ENCODE measurements around the gene KRT1.

The KRT1 gene

DNA sequence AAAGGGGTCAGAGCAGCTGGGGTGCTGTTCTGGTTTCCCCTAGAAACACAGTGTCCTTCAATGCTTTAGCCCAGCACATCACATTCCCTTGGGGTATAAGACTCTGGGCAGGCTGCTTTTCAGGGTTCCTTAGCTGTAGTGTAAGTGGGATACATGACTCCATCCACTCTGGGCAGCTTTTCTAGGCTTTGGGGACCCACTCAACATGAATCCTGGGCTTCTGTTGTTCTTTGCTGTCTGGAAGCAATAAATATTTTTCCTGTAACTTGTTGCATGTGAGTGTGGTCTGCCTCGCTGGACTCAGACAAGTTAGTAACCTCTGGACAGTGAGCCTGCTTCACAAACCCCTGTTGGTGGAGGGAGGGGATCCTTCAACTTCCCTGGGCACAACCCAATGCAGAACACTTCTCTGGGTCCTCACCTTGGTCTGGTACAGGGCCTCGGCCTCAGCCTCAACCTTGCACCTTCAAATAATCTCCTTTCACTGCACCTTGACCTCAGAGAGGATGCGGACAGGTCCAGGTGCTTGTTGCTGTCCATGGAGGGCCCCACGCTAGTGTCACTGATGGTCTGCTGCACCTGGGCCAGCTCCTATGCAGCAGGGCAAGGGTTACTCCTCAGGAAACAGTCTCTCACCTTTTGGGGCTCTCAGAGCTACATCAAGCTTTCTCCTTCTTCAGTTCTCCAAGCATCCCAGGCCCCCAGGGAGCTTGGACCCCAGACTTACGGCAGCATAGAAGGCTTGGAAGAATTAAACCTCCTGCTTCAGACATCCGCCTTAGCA lies 48.3 kb downstream of the KRT1 start:
- no peak for DNase-seq

DNA sequence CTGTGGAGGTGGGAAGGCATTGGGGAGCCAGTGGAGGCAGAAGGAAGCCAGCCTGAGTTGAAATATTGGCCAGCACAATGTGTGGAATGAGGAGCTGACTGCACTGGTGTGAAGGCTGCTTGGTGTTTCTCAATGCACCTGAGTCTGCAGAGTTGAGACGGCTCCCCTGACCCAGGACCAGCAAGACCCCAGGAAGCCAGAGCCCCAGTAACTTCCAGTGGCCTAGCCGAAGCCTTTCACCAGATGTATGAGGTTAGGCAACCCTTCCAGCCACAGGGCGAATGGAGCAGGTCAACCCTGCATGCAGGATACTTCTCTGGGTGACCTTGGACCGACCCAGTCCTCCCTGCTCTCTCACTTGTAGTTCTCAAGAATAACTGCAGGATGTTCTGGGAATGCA lies 48.9 kb downstream of the KRT1 start:
- no peak for DNase-seq

DNA sequence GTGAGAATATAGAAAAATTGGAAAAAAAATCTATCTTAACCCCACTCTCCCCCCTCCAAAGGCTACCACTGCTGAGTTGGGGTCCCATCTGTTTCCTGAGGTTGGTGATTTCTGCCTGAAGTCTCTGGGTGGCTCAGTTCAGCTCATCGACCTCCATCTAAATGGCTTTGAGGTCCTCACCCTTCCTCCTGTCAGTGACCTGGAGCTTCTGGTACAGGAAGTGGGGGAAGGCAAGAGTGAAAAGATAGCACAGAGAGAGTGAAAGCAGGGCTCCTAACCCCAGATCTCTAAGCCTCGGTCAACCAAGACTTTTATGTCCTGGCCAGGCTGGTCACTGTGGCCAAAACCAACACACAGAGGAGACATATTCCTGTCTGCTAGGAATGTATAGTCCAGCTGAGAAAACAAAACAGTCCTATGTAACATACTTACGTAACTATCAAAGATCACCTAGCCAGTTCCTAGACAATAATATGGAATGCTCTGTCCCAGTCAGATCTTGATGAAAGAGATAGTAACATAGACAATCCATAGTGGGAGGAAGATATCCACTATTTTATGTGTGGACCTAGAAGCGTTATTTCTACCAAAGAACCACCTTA lies 49.5 kb downstream of the KRT1 start:
- DNase-seq, result no peak

DNA sequence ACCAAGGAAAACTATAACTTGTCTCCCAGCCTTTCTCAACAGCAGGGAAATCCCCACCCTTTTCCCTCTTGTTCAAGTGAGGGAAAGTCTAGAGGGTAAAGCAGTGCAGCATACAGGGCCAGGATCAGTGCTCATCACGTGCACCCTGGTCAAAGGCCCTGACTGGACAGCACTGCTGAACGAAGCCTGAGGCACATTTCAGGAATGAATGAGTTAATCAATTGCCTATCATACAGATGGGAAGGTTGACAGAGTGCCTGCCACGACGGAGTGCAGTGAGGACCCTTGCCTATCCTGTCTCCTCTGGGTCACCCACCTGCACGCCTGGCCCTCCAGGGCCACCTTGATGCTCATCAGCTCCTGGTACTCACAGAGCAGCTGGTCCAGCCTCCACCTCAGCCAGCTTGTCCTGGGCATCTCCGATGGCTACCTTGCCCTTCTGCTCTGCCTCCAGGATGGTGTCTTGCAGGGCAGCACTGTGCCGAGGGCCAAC lies 50.2 kb downstream of the KRT1 start:
- DNase-seq, result no peak

DNA sequence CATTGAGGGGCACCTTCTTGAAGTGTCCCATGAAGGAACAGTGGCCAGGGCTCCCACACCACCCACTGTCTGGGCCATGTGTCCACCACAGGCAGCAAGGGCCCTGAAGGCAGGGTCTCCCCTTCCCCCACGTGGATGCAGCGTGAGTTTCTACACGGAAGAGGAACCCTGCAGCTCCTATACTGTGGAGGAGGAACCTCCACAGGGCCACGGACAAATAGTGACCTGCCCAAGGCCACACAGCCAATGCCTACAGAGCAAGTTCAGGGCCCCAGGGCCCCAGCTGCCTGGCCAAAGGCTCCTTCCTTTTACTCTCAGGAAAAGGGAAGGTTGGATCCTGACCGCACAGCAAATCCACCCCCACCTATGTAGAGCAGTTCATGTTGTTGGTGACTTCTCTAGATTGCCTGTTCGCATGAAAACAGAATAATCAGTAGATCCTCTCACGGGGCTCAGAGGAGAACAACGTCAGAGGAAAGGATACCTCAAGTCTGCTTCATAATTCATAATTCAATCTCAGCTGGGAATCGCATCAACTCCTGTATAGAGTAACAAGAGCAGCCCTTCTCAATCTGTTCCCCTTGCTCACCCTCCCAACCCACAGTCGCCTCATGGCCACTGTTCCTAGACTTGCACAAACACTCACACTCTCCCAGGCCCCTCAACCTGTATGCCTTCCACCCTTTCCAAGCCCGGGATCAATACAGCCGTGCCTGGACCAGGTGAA lies 50.8 kb downstream of the KRT1 start:
- no peak for DNase-seq

DNA sequence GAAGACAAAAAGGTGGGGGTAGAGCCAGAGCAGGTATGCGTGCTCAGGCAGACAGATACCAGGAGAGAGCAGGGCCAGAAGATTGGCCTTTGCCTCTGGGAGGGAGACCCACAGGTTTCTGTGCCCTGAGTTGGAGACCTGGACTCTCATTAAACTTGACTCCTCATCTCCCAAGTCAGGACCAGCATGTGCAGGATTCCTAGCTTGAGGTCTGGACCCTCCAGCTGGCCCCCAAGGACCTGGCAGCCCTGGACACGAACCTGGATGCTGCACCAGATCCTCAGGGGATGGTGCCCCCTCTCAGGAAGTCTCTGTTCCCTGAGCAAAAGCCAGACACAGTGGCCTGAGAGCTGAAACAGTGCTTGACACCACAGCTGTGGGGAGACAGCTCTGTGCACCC lies 51.4 kb downstream of the KRT1 start:
- DNase-seq, result no peak

DNA sequence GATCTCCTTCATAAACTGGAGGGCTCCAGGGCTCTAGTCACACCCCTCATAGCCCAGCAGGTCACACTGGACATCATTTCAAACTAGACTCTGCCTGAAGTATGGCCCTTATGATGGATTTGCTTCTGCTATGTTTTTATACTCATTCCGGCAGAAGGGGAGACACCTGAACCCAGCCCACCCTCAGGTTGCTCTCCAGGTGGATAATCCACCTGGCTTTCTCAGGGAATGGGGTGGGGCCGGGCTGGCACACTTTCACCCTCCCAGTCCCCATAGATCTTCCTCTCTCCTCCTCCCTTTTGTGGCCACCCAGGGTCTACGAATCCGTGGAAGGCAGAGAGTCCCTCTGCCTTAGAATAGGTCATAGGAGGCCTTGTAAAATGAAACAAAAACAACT lies 52.1 kb downstream of the KRT1 start:
- DNase-seq, result no peak

DNA sequence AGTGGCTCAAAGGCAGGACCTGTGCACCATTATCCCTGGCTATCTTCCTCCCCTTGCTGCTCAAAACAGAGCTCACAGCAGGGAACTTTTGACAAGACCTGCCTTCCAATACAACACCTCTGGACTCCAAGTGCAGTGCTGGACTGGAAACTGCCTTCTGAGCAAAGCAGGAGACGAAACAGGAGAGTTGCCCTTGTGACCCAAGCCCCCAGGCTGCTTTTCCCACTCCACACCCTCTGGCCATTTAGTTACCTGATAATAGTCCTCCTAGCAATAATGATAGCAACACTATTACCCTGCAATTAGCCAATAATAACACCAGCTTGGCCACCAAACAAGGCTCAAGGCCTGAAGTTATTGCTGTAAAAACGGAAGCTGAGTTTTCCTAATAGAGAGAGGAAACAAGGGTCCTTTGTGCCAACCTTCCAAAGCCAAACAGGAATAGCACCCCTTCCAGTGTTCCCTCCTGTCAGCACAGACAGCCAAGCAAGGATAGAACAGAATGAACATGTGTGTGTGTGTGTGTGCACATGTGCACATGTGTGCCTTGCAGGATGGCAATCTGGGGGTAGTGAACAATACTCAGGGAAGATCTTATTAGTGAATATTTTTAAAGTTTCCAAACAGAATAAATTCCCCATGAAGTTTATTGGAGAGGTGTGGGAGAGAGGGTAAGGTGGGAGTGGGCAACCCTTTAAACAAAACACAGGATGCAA lies 52.7 kb downstream of the KRT1 start:
- no peak for DNase-seq

Data from kidney glomerular epithelial cell (primary cell).